Mucosa of descending colon (tissue), 3 donors: Measurements from ENCODE around the gene MAZ. TPM values are rescaled to one million over a fixed set of nuclear protein-coding genes. Genes with fewer than 3 reads are reported as not detected.
A peak's percentile ranks its signal among the peaks of the same experiment; 100 is the strongest.

Experiments used
- ATAC-seq: fragments of 200-7000 bp; cut with Tn5 transposase; one replicate; pipeline ENCODE4 v1.9.1; 2020; ENCODE audit warnings: mild to moderate bottlenecking, moderate library complexity
- DNase-seq, 3 donors: peaks; one replicate each; pipeline ENCODE4 v3.0.0-alpha.2; 2020
- H3K36me3 ChIP-seq: fragments of 200-600 bp; one replicate; pipeline ENCODE4 v1.8.0; 2021; ENCODE audit warnings: low read depth, mild to moderate bottlenecking
- H3K4me1 ChIP-seq: fragments of 200-600 bp; one replicate; pipeline ENCODE4 v1.8.0; 2021; ENCODE audit warnings: low read depth, mild to moderate bottlenecking
- H3K4me3 ChIP-seq: fragments of 200-600 bp; one replicate; pipeline ENCODE4 v1.8.0; 2021; ENCODE audit warnings: mild to moderate bottlenecking
- H3K9me3 ChIP-seq: fragments of 200-600 bp; one replicate; pipeline ENCODE4 v1.8.0; 2021; ENCODE audit warnings: mild to moderate bottlenecking
- intact Hi-C, 2 donors: fragments of 100-400 bp; cut with DNase I in 1 of 2; cut with micrococcal nuclease in 1 of 2; formaldehyde crosslinking; loops; one replicate each; pipeline versions ENCODE4 v1.11.0 to v1.11.1; 2022; cut with DNase I, micrococcal nuclease
- total RNA-seq, 3 donors: library from RNA; stranded (reverse); fragmentation: NEBNext Ultra II Directional in 2 of 3; extraction: Animal tissue kit (Norgen Biotek cat#: 25700) in 2 of 3; gene quantifications; one replicate each; pipeline versions ENCODE4 v1.2.1 to v1.2.4, GENCODE V29; 2021 to 2023
- TF ChIP-seq, protein P1 (sequence below): fragments of 200-600 bp; IDR thresholded peaks from one replicate; pipeline ENCODE4 v1.8.0; 2022; ENCODE audit warnings: antibody characterized with exemption, mild to moderate bottlenecking
- donor health status: DM: no; HTN: no; CAD: no; lungs with moderate emphysema.
- donor health status: DM: no; HTN: no; CAD: no.
- donor health status: DM: no; HTN: yes; CAD: no.

MAZ gene
- total RNA-seq, 3 donors from 2014 or later = 224 to 415 (median 225) TPM

DNA sequence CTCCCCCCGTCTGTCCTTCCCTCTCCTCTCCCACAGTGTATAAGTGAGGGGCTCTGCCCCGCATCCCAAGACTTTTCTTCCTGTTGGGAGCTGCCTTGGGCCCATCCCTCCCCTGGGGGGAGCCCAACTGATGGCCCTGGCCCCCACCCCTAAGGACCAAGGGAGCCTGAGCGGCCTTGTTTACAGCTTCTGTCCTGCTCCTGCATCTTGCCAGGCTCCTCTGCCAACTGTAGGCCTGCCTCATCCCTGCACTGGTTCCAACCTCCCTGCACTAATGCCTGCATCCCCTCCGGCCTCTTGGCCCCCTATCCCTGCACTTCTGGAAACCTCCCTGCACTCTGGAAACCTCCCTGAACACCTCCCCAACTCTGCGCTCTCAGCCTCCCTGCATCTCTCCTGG is 8.3 kb downstream of the MAZ start:
- DNase-seq = peak in 2 of 3 donors; percentile 40 to 55
- Histone ChIP-seq H3K4me3 (no peak overlapping the region), H3K4me1 (peaks cover 69% of the 10 kb centered on the region), H3K9me3 (no peaks in the 10 kb centered on the region), H3K36me3 (no peaks in the 10 kb centered on the region)
- intact Hi-C loops = no loop called here
- TF ChIP-seq, protein P1, sequence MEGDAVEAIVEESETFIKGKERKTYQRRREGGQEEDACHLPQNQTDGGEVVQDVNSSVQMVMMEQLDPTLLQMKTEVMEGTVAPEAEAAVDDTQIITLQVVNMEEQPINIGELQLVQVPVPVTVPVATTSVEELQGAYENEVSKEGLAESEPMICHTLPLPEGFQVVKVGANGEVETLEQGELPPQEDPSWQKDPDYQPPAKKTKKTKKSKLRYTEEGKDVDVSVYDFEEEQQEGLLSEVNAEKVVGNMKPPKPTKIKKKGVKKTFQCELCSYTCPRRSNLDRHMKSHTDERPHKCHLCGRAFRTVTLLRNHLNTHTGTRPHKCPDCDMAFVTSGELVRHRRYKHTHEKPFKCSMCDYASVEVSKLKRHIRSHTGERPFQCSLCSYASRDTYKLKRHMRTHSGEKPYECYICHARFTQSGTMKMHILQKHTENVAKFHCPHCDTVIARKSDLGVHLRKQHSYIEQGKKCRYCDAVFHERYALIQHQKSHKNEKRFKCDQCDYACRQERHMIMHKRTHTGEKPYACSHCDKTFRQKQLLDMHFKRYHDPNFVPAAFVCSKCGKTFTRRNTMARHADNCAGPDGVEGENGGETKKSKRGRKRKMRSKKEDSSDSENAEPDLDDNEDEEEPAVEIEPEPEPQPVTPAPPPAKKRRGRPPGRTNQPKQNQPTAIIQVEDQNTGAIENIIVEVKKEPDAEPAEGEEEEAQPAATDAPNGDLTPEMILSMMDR = no peak
- no peak for ATAC-seq

DNA sequence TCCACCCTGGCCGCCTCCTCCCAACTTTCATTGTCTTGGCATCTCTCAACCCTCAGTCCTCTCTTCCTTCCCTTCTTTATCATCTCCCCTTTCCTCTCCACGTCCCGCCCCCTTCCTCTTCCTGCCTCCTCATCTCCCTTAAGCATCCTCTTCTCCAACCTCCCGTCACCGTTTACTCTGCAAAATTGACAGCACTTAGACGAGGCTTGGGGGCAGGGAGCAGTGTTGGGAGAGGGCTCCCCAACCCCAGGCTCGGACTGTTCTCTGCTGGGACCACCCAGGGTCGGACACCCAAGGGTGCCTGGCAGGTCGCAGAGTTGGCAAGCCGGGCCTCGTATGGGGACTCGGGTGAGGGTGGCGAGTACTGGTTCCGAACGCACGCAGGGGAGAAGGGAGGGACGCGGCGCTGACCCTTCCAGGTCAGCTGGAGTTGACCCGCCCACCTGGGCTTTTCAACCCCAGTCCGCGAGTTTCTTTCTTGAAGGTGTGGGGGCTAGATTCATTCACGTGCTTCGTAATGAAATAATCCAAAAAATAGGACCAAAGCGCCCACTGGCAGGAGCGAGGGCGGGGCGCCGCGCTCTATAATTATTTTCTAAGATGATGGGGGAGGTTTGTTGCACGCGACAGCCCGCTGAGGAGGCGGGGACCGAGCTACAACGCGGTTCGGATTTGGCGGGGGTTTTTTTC is 8.8 kb downstream of the MAZ start:
- DNase-seq (peak; percentile 62 to 78 (median 68)), ATAC-seq (no peak)
- Histone ChIP-seq H3K36me3 (no peaks in the 10 kb centered on the region), H3K4me1 (peaks cover 69% of the 10 kb centered on the region), H3K9me3 (no peaks in the 10 kb centered on the region), H3K4me3 (no peak overlapping the region)
- intact Hi-C loops = no loop called here
- TF ChIP-seq, protein P1 = no peak

DNA sequence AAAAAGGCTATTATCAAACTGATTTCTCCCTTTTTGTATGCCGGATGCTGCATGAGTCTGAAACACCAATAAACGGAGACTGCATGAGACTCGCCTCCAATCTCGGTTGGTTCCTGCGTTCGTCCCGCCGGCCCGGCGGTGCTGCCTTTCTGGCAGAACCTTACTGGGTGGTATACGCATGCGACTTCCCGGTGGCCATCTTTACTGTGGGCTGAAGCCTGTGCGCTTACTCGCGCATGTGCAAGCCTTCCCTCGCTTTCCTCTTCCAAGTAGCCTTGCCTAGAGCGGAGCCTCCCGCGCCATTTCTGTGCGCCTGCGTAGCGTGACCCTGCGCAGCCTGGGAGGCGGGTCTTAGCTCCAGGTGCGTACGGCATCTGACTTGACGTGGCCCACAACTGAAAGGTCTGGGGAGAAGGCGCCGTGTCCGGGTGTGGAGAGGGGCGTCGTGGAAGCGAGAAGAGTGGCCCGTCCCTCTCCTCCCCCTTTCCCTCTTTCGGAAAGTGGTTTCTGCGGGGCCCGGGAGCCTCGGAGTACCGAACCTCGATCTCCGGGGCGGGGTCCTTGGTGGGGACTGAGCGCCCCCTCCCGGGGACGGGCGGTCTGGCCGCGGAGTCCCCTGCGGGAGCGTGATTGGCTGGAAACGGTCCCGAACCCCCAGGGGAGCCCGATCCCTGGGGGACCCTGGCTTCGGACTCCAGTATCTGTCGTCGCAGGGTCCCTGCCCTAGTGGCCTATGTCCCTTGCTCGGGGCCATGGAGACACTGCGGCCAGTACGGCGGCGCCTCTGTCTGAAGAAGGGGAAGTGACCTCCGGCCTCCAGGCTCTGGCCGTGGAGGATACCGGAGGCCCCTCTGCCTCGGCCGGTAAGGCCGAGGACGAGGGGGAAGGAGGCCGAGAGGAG is 9.7 kb downstream of the MAZ start, which contains the start of gene PAGR1:
TSS of gene PAGR1 (plus strand) at position 360 of the 901 bp plus-strand sequence. CDS start at position 734, 374 bp downstream.
- Histone ChIP-seq H3K36me3 (no peaks in the 10 kb centered on the region), H3K4me3 (peak within 1 kb of the TSS; percentile 50), H3K4me1 (peaks cover 62% of the 10 kb centered on the region), H3K9me3 (no peaks in the 10 kb centered on the region)
- ATAC-seq (peak; percentile 75), DNase-seq (peak; percentile 99)
- TF ChIP-seq, protein P1 = peak; percentile 84
- intact Hi-C loops = no loop called here

DNA sequence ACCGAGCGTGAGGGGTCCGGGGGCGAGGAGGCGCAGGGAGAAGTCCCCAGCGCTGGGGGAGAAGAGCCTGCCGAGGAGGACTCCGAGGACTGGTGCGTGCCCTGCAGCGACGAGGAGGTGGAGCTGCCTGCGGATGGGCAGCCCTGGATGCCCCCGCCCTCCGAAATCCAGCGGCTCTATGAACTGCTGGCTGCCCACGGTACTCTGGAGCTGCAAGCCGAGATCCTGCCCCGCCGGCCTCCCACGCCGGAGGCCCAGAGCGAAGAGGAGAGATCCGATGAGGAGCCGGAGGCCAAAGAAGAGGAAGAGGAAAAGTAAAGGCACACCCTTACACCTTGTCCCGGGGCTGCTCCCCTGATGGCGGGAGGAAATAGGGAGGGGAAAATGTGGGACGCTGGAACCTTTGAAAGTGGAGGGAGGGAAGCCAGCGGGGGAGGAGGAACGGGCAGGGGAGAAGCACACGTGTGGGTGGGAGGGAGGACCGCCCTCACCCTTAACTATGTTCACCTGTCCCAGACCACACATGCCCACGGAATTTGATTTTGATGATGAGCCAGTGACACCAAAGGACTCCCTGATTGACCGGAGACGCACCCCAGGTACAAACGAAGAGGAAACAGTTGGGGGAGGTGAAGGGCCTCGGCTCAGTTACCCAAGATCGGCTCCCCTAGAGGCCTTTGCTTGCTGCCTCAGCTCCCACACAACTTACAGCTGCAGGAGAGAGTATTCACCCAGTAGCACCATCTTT is 10.5 kb downstream of the MAZ start:
- TF ChIP-seq, protein P1 = no peak
- peak; percentile 70 to 85 (median 82) for DNase-seq
- intact Hi-C loops = no loop called here
- peak; percentile 23 for ATAC-seq
- H3K36me3 ChIP-seq = no peaks in the 10 kb centered on the region
- H3K4me3 ChIP-seq = peak overlapping the region; percentile 50
- peaks cover 64% of the 10 kb centered on the region for H3K4me1 ChIP-seq
- no peaks in the 10 kb centered on the region for H3K9me3 ChIP-seq

DNA sequence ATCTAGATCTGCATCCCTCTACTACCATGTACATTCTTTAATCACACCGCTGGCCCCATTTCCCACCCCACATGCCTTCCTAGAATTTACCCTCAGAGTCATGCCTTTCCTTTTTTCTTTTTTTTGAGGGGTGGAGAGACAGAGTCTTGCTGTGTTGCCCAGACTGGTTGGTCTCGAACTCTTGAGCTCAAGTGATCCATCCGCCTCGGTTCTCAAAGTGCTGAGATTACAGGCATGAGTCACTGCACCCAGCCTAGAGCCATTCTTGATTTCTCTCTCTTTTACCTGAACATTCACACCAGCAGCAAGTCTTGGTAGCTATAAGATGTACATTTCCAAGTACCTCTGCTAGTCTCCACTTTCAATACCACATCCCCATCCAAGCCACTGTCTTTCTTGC is 11.8 kb downstream of the MAZ start:
- DNase-seq = no peak
- H3K9me3 ChIP-seq = no peaks in the 10 kb centered on the region
- intact Hi-C loops = no loop called here
- H3K4me3 ChIP-seq = no peak overlapping the region
- no peak for ATAC-seq
- TF ChIP-seq, protein P1 = no peak
- H3K36me3 ChIP-seq = no peaks in the 10 kb centered on the region
- peaks cover 63% of the 10 kb centered on the region for H3K4me1 ChIP-seq
